NCI-H446 (cell line): ENCODE measurements around the gene SPHK1.

Experiments used
- DNase-seq, 2 experiments: peaks; one replicate each; lab custom pipeline; 2025; lab: John Stamatoyannopoulos, UW

Gene SPHK1

GRCh38 chr17:76433693-76434092 lies 49.3 kb downstream of the SPHK1 start:
- DNase-seq, result no peak

GRCh38 chr17:76434870-76435269 lies 50.5 kb downstream of the SPHK1 start:
- DNase-seq, result no peak

- DNase-seq, result no peak
These were observed 51.3 kb downstream of the SPHK1 start for GRCh38 chr17:76435751-76436150.
